CD4-positive, alpha-beta T cell treated with Interleukin-6 for 4 hours (primary cell): ENCODE measurements around the gene TXN.

Source experiments
- DNase-seq: peaks from one replicate; pipeline ENCODE4 v3.0.0-alpha.2; 2020; ENCODE audit warnings: mixed read lengths

The TXN gene

GRCh38 chr9:110256380-110257096 is at the start of gene TXN:
TSS of gene TXN (minus strand) at chr9:110256507. CDS start at chr9:110256435, 72 bp downstream.
- peak; percentile 89 for DNase-seq

DNA sequence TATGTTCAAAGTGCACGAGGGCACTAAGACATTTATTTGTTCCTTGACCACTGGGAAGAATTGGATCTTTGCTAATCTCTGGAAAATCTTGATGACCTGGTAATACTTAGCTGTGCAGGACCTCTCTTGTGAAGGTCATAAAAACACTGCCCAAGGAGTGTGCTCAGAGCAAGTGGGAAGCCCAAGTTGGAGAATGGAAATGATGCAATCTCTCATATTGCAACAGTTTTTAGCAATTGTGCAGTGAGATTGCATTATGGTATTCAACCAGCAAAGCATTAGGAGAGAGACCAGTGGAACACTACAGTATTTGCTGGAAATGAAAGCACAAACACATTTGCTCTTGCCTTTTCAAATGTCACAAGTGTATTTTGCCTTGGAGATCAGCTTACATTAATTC is 46.8 kb upstream of the TXN start:
- DNase-seq = no peak

GRCh38 chr9:110298043-110298605 is 41.8 kb upstream of the TXN start:
- no peak for DNase-seq

- DNase-seq = no peak
Measured at GRCh38 chr9:110293248-110293647, 36.9 kb upstream of the TXN start.

GRCh38 chr9:110291921-110292557 is 35.7 kb upstream of the TXN start:
- no peak for DNase-seq

GRCh38 chr9:110290001-110290400 is 33.7 kb upstream of the TXN start:
- no peak for DNase-seq

- DNase-seq = no peak
Measured at GRCh38 chr9:110288503-110288902, 32.2 kb upstream of the TXN start.

DNA sequence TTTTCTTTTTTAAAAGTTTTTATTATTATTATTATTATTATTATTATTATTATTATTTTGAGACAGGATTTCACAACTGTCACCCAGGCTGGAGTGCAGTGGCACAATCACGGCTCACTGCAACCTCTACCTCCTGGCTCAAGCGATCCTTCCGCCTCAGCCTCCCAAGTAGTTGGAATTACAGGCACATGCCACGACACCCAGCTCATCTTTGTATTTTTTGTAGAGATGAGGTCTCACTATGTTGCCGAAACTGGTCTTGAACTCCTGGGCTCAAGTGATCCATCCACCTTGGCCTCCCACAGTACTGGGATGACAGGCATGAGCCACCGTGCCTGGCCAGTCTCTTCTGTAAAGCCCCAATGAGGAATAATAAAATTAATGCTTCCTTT is 31.0 kb upstream of the TXN start:
- no peak for DNase-seq

- DNase-seq = no peak
Measured at GRCh38 chr9:110284211-110284844, 28.0 kb upstream of the TXN start.

DNA sequence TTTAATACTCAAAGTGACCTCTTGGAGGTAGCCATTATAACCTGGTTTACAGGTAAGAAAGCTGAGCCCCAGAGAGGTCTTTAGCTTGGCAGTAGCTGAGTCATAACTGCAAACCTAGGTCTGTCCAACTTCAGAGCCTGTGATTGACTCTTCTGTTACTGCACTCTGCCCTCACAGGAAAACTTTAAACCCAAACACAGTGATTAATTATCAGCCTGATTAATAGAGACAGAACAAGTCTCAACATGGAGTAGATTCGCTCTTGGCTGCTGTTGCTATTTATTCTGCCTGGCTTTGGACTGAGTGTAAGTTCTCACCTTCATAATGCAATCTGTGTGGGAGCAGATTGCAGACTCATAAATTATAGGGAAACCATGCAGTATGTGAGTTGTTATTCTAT is 27.4 kb upstream of the TXN start:
- DNase-seq = no peak

- no peak for DNase-seq
Measured at GRCh38 chr9:110282739-110283081, 26.4 kb upstream of the TXN start.

DNA sequence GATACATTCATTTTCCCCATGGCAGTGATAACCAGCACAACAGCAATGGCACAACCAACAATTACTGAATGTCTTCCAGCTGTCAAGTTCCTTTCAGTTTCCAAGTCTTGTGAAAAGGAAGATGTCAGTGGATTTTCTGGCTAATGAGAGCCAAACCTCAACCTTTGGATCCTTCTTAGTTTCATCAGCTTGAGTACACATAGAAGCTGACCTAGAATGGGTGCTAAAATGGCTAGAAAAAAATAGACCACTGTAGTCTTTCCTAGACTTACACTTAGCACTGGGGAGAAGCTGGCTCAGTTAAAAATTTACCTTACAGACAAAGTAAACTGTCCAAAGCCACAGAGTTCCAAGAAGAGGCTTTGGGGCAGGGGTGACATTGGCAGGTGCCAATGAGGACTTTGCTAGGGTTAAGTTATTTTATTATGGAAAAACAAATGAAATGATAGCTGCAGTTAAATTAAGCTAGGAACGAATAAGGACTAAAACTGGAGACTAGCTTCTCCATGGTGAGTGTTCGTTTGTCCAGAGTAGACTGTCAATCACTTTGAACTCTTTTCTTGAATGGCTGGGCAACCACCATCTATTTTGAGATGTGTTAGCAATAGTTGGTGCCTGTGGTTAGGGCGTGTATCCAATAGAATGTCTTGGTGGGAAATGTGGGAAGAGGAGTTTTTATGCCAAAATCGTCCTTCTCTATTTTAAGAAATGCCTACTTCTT is 25.9 kb upstream of the TXN start:
- DNase-seq = no peak

DNA sequence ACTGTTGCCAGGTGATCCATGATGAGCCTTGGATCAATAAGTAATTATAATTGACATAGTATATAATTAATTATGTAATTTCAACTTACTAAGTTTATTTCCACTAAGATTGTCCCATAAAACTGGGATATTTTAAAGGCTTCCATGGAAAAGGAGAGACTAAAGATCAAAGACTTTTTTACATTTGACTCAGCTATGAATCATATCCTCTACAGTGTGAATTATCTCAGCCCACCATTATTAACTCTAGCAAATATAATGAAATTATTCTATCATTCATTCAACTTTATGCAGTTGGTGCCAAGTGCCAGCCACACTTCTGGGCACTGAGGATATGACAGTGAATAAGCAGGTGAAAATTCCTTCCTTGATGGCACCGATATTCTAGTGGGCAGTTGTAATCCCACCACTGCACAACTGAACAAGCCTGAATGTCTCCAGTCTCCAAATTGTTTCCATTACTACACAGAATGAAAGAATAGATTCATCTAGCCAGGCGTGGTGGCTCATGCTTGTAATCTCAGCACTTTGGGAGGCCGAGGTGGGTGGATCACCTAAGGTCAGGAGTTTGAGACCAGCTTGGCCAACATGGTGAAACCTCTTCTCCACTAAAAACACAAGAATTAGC is 21.9 kb upstream of the TXN start:
- no peak for DNase-seq

DNA sequence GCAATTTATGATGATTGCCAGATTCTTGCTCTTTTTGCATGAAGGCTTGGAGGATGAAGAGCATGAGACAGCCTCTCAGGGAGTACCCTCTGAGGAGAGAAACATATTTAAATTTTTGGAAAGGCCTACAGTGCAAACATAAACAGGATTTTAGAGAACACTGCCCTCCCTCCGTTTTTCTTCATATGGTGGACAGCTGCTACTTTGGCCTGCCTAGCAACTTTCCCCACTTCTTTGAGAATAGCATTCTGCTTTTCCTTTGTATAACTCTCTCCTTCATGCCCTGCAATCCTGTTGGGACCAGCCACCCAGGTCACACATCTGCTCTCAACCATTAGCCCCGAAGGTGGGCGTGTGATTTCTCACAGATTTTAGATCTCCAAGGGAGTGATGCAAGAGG is 20.5 kb upstream of the TXN start:
- no peak for DNase-seq

GRCh38 chr9:110270211-110270995 is 14.1 kb upstream of the TXN start:
- no peak for DNase-seq

GRCh38 chr9:110266795-110267194 is 10.5 kb upstream of the TXN start:
- DNase-seq = no peak

DNA sequence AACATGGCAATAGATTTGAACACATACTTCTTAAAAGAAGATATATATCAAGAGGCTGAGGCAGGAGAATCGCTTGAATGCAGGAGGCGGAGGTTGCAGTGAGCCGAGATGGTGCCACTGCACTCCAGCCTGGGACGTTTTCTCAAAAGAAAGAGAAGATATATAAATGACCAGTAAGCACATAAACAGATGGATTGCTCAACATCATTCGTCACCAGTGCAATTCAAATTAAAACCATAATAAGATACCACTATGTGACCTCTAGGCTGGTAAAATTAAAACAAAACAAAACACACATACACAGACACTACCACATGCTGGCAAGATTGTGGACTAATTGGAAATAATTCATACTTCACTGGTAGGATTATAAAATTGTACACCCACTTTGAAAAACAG is 5.3 kb upstream of the TXN start:
- no peak for DNase-seq

- no peak for DNase-seq
Measured at GRCh38 chr9:110260911-110261310, 4.6 kb upstream of the TXN start.

- DNase-seq = no peak
Measured at GRCh38 chr9:110259566-110259965, 3.3 kb upstream of the TXN start.

DNA sequence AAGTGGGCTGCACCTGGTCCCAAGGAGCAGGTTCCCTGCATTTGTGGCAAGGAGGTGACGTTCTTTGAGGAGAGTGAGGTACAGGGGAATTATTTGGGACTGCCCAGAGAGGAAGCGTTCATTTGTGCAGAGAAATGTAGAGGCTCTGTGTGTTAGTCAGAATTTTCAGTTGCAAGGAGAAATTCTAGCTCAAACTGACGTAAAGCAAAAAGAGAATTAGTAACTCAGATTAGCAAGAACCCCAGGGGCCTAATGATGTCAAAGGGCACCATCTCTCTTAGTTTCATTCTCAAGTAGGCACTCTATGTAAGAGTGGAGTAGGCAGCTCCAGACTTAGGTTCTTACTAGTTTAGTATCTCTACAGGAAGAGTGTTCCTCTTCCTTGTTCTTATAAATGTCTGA is 2.4 kb upstream of the TXN start:
- DNase-seq = no peak

GRCh38 chr9:110257956-110258355 is 1.6 kb upstream of the TXN start:
- DNase-seq = no peak
